ENCODE results near the gene FOXJ3. TPM values are rescaled to one million over a fixed set of nuclear protein-coding genes. Genes with fewer than 3 reads are reported as not detected.

Gene FOXJ3
- total RNA-seq, 1 experiment from 2014 or later, result 22.6 TPM

Other genes starting within 250 kb of the FOXJ3 start
- not detected in 2 replicates for gene GUCA2B, start 181.8 kb downstream of the FOXJ3 start, total RNA-seq (2014; rRNA removed; shearing (Covaris generic); ENCODE audit: low replicate concordance)
- not detected in 2 replicates for gene GUCA2A, start 170.5 kb downstream of the FOXJ3 start, total RNA-seq (2014; rRNA removed; shearing (Covaris generic); ENCODE audit: low replicate concordance)
- 7.8 and 11.5 TPM in 2 replicates for gene RIMKLA, start 45.6 kb upstream of the FOXJ3 start, total RNA-seq (2014; rRNA removed; shearing (Covaris generic); ENCODE audit: low replicate concordance)
- 0.68 TPM in 1 of 2 replicates, not detected in the other for gene ZMYND12, start 120.8 kb upstream of the FOXJ3 start, total RNA-seq (2014; rRNA removed; shearing (Covaris generic); ENCODE audit: low replicate concordance)
- 78.7 and 101 TPM in 2 replicates for gene PPCS, start 121.3 kb upstream of the FOXJ3 start, total RNA-seq (2014; rRNA removed; shearing (Covaris generic); ENCODE audit: low replicate concordance)
- gene CCDC30, start 128.1 kb upstream of the FOXJ3 start, total RNA-seq (2014; rRNA removed; shearing (Covaris generic); ENCODE audit: low replicate concordance), result 0.17 and 2.6 TPM in 2 replicates

Measured in Caki2 (cell line).